GM21526 (cell line): ENCODE results near the gene EPC2.
A peak's percentile ranks its signal among the peaks of the same experiment; 100 is the strongest.
"Not testable (repeated sequence)": the region's sequence is repeated elsewhere in the genome, so short reads cannot be mapped to it uniquely, and the experiment has no call there.

Experiments used
- ATAC-seq: cut with Tn5 transposase; IDR thresholded peaks from one replicate; pipeline ENCODE4 v1.9.1; 2021; ENCODE audit warnings: moderate library complexity; ENCODE audit not compliant: unreplicated experiment, low FRiP score

Gene EPC2

DNA sequence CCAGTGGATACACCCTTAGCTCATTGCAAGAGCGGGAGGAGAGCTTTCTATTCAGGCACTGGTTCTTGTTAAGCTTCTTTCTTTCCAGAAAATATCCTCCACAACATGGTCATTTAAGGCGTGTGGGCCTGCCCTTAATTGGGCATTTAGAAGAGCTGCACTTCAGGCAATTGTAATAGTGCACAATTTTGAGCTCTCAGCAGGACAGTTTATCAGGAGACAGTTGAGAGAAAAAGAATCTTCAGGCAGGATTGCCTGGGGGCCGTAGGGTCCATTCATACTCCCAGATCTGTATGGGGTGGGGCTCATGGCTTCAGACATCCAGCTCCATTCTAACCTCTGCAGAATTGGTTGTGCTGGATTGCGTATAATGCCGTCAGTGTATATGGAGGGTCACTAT is 6.0 kb upstream of the EPC2 start:
- ATAC-seq, result no peak

DNA sequence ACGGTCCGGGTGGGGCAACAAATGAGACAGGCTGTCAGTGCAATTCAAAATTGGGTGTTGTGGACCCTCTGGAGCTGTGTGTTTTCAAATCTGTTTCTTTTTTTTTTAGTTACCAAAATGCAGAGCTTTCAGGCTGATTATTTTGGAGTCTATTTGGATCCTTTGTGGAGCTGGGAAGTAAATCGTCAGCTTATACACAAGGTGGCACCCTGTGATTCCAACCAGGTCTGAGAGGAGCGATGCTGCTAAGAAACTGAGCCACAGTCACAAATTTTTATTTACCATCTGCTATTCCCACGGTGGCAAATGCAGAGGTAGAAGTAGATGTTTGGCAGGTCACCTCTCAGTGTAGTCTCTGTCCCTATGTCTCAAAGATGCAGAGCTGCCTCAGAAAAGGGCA is 3.8 kb upstream of the EPC2 start:
- ATAC-seq, result no peak

DNA sequence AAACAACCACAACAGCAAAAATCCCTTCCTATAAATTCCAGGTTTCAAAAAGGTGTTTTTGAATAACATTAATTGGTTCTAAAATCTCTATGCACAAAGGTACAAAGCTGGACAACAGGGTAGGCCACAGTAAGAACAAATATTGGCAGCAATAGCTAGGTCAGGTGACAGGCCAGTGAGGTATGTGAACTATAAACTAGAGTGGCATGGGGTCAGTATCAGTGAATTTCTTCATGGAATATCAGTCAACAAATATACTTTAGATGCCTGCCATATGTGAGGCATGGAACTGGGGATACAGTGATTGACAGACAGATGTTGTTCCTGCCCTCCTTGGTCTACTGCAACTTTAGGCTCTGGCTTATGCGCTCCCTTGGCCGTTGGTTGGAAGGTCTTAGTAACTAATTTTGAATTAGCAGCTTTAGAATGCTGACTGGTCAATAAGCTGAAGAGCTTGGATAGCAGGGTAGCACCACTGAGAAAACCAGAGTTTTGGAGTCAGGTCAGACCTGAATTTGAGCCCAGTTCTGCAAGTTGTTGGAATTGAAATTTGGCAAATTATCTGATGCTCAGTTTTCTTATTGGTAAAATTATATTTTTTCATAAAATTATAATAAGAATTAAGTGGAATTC is 2.3 kb upstream of the EPC2 start:
- no peak for ATAC-seq

DNA sequence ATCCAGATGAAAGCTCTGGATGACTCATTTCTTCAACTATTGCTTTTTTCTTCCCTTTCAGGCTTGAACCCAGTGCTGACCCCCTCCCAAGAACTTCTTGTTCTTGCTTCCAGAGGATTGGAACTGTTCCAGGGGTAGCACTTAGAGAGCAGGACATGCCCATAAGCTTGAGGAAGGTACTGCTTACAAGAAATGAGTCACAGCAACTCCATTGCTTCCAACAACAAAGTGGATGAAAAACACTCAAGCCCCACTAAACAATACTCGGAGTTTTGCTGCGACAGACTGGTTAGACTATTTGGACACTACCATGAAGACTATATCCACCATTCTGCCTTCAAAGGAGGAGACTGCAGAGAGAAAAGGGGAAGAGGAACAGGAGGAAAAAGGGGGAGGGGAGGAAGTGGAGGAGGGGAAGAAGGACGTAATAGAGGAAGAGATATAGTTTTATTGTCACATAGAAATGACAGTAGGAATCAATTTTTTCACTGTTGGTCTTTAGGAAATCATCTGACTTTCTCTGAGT is 1.6 kb upstream of the EPC2 start:
- no peak for ATAC-seq

DNA sequence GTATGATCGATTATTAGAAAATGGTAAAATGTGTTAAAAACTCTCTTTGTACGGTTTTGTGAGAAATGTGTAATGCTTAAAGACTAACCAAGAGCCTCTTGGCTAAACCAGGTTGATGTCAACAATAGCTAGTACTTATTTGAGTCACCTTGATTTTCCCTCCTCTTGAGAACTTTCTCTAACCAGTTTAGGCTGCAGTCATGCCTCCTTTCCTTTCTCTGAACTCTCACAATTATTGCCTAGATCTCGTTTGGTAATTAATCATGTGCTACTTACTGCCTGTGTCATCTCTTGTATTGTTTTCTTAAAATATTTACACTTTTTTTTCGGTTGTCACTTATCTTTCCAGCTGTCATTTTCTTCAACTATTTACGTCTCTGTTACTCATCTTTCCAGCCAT is 1.1 kb upstream of the EPC2 start:
- ATAC-seq, result no peak

DNA sequence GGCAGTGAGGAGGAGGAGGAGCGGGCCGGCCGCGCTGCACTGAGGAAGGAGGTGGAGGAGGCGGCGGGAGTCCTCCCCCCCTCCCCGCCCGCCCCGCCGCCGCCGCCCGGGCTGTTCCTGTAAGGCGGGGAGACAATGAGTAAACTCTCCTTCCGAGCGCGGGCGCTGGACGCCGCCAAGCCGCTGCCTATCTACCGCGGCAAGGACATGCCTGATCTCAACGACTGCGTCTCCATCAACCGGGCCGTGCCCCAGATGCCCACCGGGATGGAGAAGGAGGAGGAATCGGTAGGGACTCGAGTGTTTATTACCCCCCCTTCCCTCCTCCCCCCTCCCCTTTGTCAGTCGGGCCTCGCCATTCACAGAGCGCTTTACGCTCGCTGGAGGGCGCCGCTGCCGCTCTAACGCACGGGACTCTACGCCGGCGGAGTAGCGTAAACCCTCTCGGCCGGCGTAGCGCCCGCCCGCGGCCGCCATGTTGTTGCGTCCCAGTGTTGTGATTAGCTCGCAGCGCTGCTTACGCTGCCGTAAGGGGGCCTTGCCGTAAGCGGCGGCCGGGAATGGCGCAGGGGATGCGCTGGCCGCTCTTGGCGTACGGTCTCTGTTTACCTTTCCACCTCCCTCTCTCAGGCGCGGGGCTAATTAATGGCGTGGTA is 460 bp downstream of the EPC2 start:
- ATAC-seq, result peak; percentile 57

DNA sequence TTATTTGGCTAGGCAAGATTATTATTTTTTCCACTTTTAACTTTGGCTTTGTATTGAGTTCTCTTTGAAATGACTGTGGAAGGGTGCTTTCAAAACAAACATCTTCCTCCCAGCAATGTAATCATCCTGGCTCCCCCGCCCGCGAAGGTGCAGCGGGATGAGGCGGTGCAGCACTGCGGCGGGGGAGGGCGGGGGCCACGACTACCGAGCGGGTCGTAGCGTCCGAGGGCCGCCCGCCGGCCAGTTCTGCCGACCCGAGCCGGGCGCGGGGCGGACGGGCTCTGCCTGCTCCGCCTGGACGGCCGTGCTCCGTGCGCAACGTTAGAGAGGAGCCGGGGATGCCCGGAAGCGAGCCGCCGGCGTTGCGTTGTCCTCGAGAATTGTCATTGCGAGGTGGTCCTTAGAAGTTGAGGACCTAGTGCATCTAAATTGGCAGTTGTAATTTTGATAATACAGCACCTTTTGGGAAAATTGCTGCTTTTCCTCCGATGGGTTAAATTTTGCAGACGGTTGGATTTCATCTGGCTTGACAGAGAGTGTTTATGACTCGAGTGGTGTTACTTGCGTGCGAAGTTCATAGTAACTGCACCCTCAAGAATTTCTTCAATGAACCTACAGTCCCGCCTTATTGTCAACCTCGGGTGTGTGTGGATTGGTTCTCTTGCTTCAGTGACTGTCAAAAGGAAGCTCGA is 1.1 kb downstream of the EPC2 start:
- peak; percentile 48 for ATAC-seq

DNA sequence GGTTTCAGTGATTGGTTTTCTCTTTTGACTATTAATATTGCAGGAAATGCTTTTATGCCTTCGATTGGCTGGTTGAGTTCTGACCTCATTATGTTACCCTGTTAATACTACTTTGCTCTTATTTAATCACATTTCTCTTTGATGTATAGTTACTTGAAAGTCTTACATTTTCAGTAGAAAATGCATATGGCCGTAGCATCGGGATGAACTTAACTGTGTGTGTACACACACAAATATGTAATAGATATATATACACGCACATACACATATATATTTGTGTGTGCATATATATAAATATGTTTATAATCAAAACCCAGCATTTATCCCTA is 1.6 kb downstream of the EPC2 start:
- no peak for ATAC-seq

DNA sequence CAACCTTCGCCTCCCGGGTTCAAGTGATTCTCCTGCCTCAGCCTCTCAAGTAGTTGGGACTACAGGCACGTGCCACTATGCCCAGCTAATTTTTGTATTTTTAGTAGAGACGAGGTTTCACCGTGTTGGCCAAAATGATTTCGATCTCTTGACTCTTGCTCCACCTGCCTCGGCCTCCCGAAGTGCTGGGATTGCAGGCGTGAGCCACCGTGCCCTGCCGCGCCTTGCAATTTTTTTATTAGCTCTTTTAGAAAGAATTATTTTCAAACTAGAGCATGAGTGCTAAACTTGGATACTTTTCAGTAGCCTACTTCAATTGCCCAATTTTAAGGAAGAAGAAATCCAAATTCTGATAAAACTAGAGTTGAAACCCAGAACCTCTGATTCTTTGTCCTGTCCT is 3.2 kb downstream of the EPC2 start:
- not testable (repeated sequence) for ATAC-seq

DNA sequence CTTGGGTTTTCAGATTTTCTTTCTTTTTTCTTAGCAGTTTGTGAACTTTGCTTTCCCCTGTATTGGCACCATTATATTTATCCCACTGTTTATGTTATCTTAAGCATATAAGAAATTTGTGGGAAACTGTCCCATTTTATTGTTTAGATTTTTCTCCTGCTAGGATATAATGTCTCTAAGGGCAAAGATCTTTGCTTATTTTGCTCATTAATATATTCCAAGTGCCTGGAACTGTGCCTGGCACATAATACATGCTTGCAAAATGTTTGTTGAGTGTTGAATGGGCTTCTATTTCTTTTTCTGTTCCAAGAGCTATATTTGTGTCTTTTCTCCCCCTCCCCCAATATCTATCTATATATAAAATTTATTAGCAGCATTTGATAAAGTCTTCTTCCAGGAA is 5.4 kb downstream of the EPC2 start:
- no peak for ATAC-seq

DNA sequence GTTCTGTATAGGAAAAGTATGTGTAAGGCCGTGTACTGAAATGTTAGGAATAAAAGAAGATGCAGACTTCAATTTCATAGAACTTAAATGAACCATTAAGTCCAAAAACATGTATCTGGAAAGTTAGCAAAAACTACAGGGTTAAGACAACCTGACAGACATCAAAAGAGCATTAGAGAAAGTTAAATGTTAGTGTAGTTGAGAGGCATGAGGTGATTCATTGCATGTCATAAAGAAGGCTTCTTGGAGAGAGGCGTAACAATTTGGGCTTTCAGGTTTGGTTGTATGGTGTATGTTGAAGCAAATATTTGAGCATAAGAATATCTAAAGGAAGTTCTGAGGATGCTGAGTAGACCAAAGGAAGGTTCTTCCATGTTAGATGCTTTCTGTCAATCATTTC is 6.3 kb downstream of the EPC2 start:
- ATAC-seq, result no peak

DNA sequence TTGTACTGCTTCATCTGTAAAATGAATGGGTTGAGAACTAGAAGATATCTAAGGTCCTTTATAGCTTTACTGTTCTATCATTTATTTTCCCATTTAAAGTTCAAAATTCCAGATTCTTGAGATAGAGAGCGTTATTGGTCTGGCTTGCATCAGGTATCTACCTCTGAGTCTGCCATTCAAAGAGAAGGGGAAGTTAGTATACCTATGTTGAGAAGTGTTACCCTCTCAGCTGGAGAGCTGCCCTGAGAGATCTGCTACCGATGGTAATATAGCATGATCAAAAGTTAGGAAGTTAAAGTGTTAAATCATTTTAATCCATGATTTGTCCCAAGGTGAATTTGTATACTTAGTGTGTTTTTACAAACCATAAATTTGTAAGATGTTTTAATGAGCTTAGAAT is 7.4 kb downstream of the EPC2 start:
- ATAC-seq, result no peak

DNA sequence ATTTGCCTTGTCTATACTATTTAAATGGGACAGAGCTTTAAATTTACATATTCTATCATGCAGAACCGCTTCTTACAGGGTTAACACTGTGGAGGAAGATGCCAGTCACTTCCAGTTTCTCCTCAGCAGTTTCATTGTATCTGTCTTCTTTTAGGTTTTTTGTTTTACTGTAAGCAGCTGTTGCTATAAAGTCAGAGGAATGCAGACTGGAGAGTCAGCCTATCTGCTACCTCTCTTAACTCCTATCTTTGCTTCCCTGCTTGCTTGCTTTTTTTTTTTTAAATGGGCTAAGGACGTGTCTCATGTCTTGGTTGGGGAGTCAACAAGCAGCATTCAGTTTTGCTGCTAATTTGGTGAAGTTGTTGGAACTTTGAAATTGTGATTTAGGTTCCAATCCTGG is 8.9 kb downstream of the EPC2 start:
- ATAC-seq, result peak; percentile 82

DNA sequence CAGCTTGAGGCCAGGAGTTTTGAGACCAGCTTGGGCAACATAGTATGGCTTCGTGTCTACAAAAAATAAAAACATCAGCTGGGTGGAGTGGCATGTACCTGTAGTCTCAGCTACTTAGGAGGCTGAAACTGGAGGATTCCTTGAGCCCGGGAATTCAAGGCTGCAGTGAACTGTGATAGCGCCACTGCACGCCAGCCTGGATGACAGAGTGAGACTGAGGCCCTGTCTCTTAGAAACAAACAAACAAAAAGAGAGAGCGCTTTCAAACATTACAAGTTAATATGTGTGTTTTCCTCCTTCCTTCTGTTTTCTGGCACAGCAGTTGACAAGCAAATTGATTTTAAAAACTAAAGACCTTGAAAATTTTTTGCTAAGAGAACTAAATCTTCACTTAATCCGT is 9.9 kb downstream of the EPC2 start:
- ATAC-seq, result no peak

DNA sequence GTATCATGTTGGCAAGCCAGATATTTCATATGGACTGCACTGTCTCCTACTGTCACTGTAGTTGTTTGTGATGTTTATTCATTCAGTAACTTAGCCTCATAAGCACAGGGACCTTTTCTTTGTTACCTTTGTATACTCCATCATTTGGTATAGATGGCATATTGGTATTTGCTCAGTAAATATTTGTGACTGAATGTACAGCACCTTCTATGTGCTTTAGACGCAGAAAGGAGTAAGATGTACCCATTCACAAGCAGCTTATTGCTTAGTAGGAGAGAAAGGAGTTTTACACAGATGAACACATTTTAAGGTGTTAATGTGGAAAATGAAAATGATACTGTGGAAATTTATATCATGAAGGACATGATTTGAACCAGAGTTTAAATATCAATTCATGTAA is 12.0 kb downstream of the EPC2 start:
- ATAC-seq, result no peak

DNA sequence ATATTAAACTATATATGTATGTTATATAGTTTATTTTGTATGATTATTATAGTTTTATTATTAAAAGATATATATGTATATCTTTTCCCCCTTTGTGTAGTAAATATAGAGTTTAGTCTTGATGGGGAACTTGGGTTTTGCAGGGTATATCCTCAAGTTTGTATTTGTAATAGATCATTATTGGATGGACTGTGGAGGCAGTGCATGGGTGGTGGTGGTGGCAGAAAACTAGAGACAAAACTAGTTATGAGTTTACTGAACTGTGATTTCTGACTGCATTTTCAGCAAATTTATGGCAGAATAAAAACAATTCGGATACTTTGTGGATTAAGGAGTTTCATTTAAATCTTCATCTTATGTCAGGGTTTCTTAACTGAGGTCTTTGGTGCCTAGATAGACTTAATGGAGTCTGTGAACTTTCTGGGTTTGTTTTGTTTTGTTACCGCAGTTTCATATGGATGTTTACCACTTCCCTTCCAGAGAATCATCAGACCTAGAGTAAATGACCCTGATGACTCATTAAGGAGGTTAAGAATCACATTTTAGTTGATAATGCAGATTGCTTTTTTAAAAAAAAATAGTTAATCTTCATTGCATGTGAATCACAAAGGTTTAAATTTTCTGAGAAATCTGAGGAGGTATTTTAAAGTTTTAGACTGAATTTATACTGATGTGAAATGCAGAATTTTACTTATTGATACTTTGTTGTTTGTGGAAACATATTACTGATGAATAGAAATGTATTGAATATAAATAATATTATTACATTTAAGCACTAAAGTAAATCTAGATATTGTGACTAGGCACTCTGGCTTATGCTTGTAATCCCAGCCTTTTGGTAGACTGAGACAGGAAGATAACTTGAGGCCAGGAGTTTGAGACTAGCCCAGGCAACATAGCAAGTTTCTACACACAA is 14.5 kb downstream of the EPC2 start:
- peak; percentile 84 for ATAC-seq

DNA sequence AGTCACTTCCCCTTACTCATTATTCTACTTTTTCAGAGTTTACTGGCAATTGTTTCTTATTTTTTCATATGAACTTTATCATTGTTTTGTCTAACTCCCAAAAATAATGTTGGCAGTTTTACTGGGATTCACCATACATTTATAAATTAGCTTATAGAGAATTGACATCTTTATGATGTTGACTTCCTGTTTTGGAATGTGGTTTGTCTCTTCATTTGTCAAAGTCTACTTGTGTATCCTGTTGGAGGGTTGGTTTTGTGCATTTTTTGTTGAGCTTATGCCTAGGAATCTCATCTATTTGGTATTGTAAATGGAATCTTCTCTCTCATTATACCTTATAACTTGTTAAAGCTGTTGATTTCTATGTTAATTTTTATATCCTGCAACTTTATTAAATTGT is 16.4 kb downstream of the EPC2 start:
- no peak for ATAC-seq

DNA sequence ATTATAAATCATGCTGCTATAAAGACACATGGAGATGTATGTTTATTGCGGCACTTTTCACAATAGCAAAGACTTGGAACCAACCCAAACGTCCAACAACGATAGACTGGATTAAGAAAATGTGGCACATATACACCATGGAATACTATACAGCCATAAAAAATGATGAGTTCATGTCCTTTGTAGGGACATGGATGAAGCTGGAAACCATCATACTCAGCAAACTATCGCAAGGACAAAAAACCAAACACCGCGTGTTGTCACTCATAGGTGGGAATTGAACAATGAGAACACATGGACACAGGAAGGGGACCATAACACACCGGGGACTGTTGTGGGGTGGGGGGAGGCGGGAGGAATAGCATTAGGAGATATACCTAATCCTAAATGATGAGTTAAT is 17.8 kb downstream of the EPC2 start:
- ATAC-seq, result not testable (repeated sequence)

DNA sequence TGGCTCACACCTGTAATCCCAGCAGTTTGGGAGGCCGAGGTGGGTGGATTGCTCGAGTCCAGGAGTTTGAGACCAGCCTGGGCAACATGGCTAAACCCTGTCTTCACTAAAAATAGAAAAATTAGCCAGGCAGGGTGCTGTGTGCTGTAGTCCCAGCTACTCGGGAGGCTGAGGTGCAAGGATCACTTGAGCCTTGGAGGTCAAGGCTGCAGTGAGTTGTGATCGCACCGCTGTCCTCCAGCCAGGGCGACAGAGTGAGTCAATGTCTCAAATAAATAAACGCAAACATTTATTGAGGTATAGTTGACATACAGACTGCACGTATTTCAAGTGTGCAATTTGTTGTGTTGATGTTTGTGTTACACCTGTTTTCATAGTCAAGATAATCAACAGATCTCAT is 19.7 kb downstream of the EPC2 start:
- ATAC-seq, result no peak

DNA sequence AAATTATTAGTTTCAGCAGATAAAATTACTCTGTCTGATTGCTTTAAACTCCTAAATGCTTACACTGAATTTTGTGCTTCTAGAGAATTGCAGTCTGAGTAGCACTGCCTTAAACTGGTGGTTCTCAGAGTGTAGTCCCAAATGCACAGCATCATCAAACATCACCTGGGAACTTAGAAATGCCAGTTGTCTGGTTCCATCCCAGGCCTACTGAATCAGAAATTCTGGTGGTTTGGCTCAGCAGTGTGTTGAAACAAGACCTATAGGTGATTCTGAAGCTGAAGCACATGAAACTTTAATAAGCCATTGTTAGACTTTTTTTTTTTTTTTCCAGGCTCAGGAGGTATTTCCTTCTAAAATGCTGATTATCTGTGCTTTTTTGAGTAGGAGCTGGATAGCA is 22.0 kb downstream of the EPC2 start:
- no peak for ATAC-seq
